HG02840 (cell line): Measurements from ENCODE around the gene DEFB114.

Experiments
- ATAC-seq: cut with Tn5 transposase; IDR thresholded peaks from one replicate; pipeline ENCODE4 v1.9.1; 2021; ENCODE audit warnings: mild to moderate bottlenecking, moderate library complexity, moderate number of reproducible peaks; ENCODE audit not compliant: unreplicated experiment, low FRiP score

The DEFB114 gene

GRCh38 chr6:49937811-49938210, 26.2 kb downstream of the DEFB114 start:
- ATAC-seq: no peak

- ATAC-seq: no peak
These were observed 26.9 kb downstream of the DEFB114 start for GRCh38 chr6:49937017-49937416.

GRCh38 chr6:49935387-49935786, 28.6 kb downstream of the DEFB114 start:
- ATAC-seq: no peak

GRCh38 chr6:49934770-49935169, 29.2 kb downstream of the DEFB114 start:
- no peak for ATAC-seq

GRCh38 chr6:49933526-49933925, 30.4 kb downstream of the DEFB114 start:
- ATAC-seq: no peak

GRCh38 chr6:49929340-49929739, 34.6 kb downstream of the DEFB114 start:
- no peak for ATAC-seq

GRCh38 chr6:49923826-49924225, 40.1 kb downstream of the DEFB114 start:
- ATAC-seq: no peak

GRCh38 chr6:49919935-49920644, 43.9 kb downstream of the DEFB114 start:
- ATAC-seq: no peak

GRCh38 chr6:49919261-49919660, 44.7 kb downstream of the DEFB114 start:
- no peak for ATAC-seq

GRCh38 chr6:49918787-49919186, 45.2 kb downstream of the DEFB114 start:
- no peak for ATAC-seq

- no peak for ATAC-seq
These were observed 48.9 kb downstream of the DEFB114 start for GRCh38 chr6:49915035-49915434.

- ATAC-seq: no peak
These were observed 50.2 kb downstream of the DEFB114 start for GRCh38 chr6:49913636-49914375.

- ATAC-seq: no peak
These were observed 51.8 kb downstream of the DEFB114 start for GRCh38 chr6:49912196-49912595.

GRCh38 chr6:49911252-49911651, 52.7 kb downstream of the DEFB114 start:
- no peak for ATAC-seq
